Naive thymus-derived CD4-positive, alpha-beta T cell (primary cell): ENCODE measurements around the gene CT47C1. TPM values are rescaled to one million over a fixed set of nuclear protein-coding genes. Genes with fewer than 3 reads are reported as not detected.
A peak's percentile ranks its signal among the peaks of the same experiment; 100 is the strongest.

Experiments used
- ATAC-seq: fragments of 150-1000 bp; cut with Tn5 transposase; 2 replicates; pipeline ENCODE4 v1.10.0; 2021; ENCODE audit warnings: mild to moderate bottlenecking, moderate library complexity
- CTCF ChIA-PET: fragments of 350-600 bp; sonication (Branson Sonifier 250); formaldehyde crosslinking; loops from one replicate; lab custom pipeline; 2021; ENCODE audit warnings: antibody characterized with exemption; lab: Charles Lee
- POLR2A ChIA-PET: fragments of 350-600 bp; sonication (Branson Sonifier 250); formaldehyde crosslinking; loops from one replicate; lab custom pipeline; 2021; ENCODE audit warnings: antibody characterized with exemption, inconsistent platforms; lab: Charles Lee
- DNase-seq, 9 donors: peaks; one replicate each; pipeline versions ENCODE4 v3.0.0 to v3.0.0-alpha.2; 2020 to 2022; ENCODE audit warnings: mixed read lengths in 1 of 9
- H3K27ac ChIP-seq: one replicate; pipeline ENCODE4 v1.7.0; 2013; ENCODE audit warnings: mild to moderate bottlenecking, low read depth, low read length, moderate library complexity
- H3K27me3 ChIP-seq, 2 donors: one replicate each; pipeline ENCODE4 v1.7.0; 2013; ENCODE audit warnings: low read length in 2 of 2, mild to moderate bottlenecking in 2 of 2, moderate library complexity in 2 of 2; ENCODE audit not compliant: control insufficient read depth in 2 of 2, insufficient read depth in 2 of 2
- H3K36me3 ChIP-seq, 3 experiments: 1 replicate in 2 of 3; 2 replicates in 1 of 3; pipeline ENCODE4 v1.7.0; 2013; ENCODE audit warnings: low read length in 3 of 3, mild to moderate bottlenecking in 3 of 3, moderate library complexity in 1 of 3; ENCODE audit not compliant: insufficient read depth in 3 of 3, control insufficient read depth in 2 of 3
- H3K4me1 ChIP-seq, 2 donors: one replicate each; pipeline ENCODE4 v1.7.0; 2013; ENCODE audit warnings: low read length in 2 of 2, mild to moderate bottlenecking in 2 of 2, moderate library complexity in 1 of 2; ENCODE audit not compliant: control insufficient read depth in 2 of 2, insufficient read depth in 2 of 2
- H3K4me3 ChIP-seq: 2 replicates; pipeline ENCODE4 v1.7.0; 2013; ENCODE audit warnings: mild to moderate bottlenecking, low read length
- H3K9me3 ChIP-seq, 3 experiments: 1 replicate in 2 of 3; 2 replicates in 1 of 3; pipeline ENCODE4 v1.7.0; 2013; ENCODE audit warnings: low read length in 3 of 3; ENCODE audit not compliant: control insufficient read depth in 2 of 3
- H3K27ac Mint-ChIP-seq, 9 donors: one replicate each; pipeline ENCODE4 v1.8.0; 2020 to 2022; ENCODE audit warnings: mixed read lengths in 9 of 9, mild to moderate bottlenecking in 8 of 9, moderate library complexity in 5 of 9, inconsistent platforms in 2 of 9
- H3K27me3 Mint-ChIP-seq, 5 donors: one replicate each; pipeline ENCODE4 v1.8.0; 2021 to 2022; ENCODE audit warnings: mixed read lengths in 5 of 5, mild to moderate bottlenecking in 1 of 5
- H3K36me3 Mint-ChIP-seq, 5 donors: one replicate each; pipeline ENCODE4 v1.8.0; 2020 to 2022; ENCODE audit warnings: mixed read lengths in 5 of 5, mild to moderate bottlenecking in 3 of 5, inconsistent platforms in 1 of 5
- H3K4me1 Mint-ChIP-seq, 7 donors: one replicate each; pipeline ENCODE4 v1.8.0; 2020 to 2022; ENCODE audit warnings: mixed read lengths in 7 of 7, mild to moderate bottlenecking in 3 of 7, inconsistent platforms in 1 of 7
- H3K4me3 Mint-ChIP-seq, 10 donors: one replicate each; pipeline ENCODE4 v1.8.0; 2020 to 2022; ENCODE audit warnings: mild to moderate bottlenecking in 10 of 10, mixed read lengths in 10 of 10, moderate library complexity in 6 of 10, inconsistent platforms in 2 of 10
- H3K9me3 Mint-ChIP-seq, 11 donors: one replicate each; pipeline ENCODE4 v1.8.0; 2020 to 2022; ENCODE audit warnings: mixed read lengths in 11 of 11, mild to moderate bottlenecking in 4 of 11, inconsistent platforms in 1 of 11, moderate library complexity in 1 of 11
- intact Hi-C, 2 donors: fragments of 100-400 bp; cut with micrococcal nuclease; formaldehyde crosslinking; loops; one replicate each; pipeline ENCODE4 v1.15.1; 2023
- polyA plus RNA-seq, 2 donors: library from polyadenylated mRNA; unstranded; fragments of 300-500 nt; fragmentation: Illumina TruSeq; gene quantifications; one replicate each; pipeline ENCODE4 v1.2.3, GENCODE V29; 2021
- total RNA-seq, 6 experiments: library from RNA in 5 of 6; stranded (reverse) in 5 of 6; gene quantifications; 1 replicate in 5 of 6; 2 replicates in 1 of 6; pipeline ENCODE4 v1.2.3 and lab custom pipeline; 2021 to 2026

Gene CT47C1
- total and polyA plus RNA-seq, 7 experiments from 2014 or later: not detected

DNA sequence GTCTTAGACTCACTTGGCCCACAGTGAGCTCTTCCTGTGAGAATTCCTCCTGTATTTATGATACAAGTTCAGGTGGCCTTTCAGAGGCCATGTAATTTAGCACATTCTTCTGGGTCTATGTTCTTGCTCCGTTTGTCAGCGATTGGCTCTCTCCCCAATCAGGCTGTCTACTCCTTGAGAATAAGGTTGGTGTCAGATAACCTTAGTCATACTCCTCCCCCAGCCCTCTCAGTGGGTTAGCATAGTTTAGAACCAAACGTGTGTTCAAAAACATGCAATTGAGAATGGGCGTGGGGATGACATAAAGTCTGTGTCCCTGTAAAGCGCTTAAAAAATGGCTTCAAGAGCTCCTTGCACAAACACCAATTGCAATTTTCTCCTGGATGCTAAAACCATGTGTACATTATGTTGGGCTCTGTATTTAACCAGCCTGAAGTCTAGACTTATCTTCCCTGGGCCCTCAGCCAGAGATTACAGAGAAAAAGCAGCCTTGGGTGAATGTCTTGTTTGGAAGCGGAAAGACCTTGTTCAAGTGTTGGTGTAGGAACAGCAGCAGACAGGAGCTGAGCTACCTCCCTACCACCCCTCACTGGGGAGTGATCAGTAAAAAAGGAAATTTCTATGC lies 9.9 kb upstream of the CT47C1 start:
- Histone ChIP-seq H3K27me3 (no peaks in the 10 kb centered on the region), H3K36me3 (no peaks in the 10 kb centered on the region), H3K27ac (no peak overlapping the region), H3K4me1 (no peaks in the 10 kb centered on the region), H3K9me3 (no peaks in the 10 kb centered on the region), H3K4me3 (no peak overlapping the region)
- DNase-seq (no peak), ATAC-seq (no peak)
- POLR2A ChIA-PET: no interaction called here
- CTCF ChIA-PET: no interaction called here
- intact Hi-C loops: no loop called here
- Mint-ChIP-seq H3K27ac (no peak overlapping the region), H3K27me3 (peaks cover 0 to 15% (median 0%) of the 10 kb centered on the region in 5 donors), H3K4me1 (peaks cover 0 to 2% (median 0%) of the 10 kb centered on the region in 7 donors), H3K36me3 (no peaks in the 10 kb centered on the region), H3K9me3 (no peaks in the 10 kb centered on the region), H3K4me3 (no peak overlapping the region)

DNA sequence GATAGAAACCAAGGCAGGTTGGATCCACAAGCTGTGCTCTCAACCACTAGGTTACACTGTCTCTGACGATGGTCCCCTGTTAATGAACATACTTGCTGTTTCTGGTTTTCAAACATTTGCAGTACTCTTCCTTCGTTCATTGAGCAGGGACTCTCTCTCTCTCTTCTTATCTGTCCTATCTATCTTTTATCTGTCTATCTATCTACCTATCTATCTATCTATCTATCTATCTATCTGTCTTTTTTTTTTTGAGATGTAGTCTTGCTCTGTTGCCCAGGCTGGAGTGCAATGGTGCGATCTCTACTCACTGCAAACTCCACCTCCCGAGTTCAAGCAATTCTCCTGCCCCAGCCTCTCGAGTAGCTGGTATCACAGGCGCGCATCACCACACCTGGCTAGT lies 9.4 kb upstream of the CT47C1 start:
- no peaks in the 10 kb centered on the region for H3K9me3 ChIP-seq
- H3K36me3 ChIP-seq: no peaks in the 10 kb centered on the region
- DNase-seq (no peak), ATAC-seq (no peak)
- H3K27ac Mint-ChIP-seq: no peak overlapping the region
- no peaks in the 10 kb centered on the region for H3K36me3 Mint-ChIP-seq
- intact Hi-C loops: no loop called here
- H3K4me3 Mint-ChIP-seq: no peak overlapping the region
- no peak overlapping the region for H3K4me3 ChIP-seq
- peaks cover 0 to 15% (median 0%) of the 10 kb centered on the region in 5 donors for H3K27me3 Mint-ChIP-seq
- ChIA-PET CTCF (no interaction called here), POLR2A (no interaction called here)
- H3K27ac ChIP-seq: no peak overlapping the region
- H3K9me3 Mint-ChIP-seq: no peaks in the 10 kb centered on the region
- H3K4me1 ChIP-seq: no peaks in the 10 kb centered on the region
- no peaks in the 10 kb centered on the region for H3K27me3 ChIP-seq
- peaks cover 0 to 2% (median 0%) of the 10 kb centered on the region in 7 donors for H3K4me1 Mint-ChIP-seq

DNA sequence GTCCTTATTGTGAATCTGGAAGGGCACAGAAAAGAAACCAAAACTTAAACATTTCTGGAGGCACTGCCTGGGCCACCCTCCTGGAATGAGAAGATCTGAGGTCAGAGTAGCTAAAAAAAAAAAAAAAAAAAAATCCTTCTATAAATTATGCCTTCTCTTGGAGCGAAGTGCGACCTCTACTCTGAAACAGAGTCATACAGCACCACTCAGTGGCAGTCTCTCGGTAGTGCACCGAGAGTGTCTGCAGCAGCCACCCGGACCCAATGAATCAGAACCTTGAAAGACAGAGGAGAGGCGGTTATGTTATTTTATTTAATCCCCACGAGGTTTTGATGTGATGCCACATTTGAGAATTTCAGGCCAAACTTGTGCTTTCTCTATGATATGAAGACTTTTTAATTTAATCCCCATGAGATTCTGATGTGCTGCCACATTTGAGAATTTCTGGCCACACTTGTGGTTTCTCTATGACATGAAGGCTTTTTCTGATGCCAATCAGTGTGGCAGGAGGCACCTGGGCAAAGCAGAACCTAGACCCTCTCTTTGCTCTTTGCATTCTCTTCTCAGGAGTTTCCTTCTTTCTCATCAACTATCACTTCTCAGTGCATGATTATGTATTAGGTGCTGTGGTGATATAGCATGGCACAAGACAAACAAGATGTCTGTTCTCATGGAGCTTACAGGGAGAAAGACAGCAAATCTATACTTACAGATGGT lies 5.6 kb upstream of the CT47C1 start:
- Mint-ChIP-seq H3K4me1 (peaks cover 0 to 2% (median 0%) of the 10 kb centered on the region in 7 donors), H3K27me3 (peaks cover 0 to 3% (median 0%) of the 10 kb centered on the region in 5 donors), H3K9me3 (no peaks in the 10 kb centered on the region), H3K36me3 (no peaks in the 10 kb centered on the region), H3K27ac (no peak overlapping the region), H3K4me3 (no peak overlapping the region)
- H3K4me3 ChIP-seq: no peak overlapping the region
- H3K4me1 ChIP-seq: no peaks in the 10 kb centered on the region
- no peak overlapping the region for H3K27ac ChIP-seq
- intact Hi-C loops: loop anchor here in 1 of 2 donors (1.0 to 2.0 kb wide), 3 partner anchors 62 to 228 kb away; no protein-coding TSS in a partner anchor
- ChIA-PET CTCF (interaction anchor here (0.6 to 2.8 kb wide), 7 partner anchors 58 to 458 kb away, joined by 3 to 11 read pairs (median 3); no protein-coding TSS in a partner anchor), POLR2A (interaction anchor here (0.6 to 1.2 kb wide), 2 partner anchors 93 to 149 kb away, joined by 4 read pairs; partner anchors contain the start of gene LONRF3)
- no peaks in the 10 kb centered on the region for H3K27me3 ChIP-seq
- ATAC-seq: peak; percentile 80
- no peaks in the 10 kb centered on the region for H3K36me3 ChIP-seq
- DNase-seq: peak in 4 of 9 donors; percentile 2 to 19 (median 13)
- no peaks in the 10 kb centered on the region for H3K9me3 ChIP-seq

DNA sequence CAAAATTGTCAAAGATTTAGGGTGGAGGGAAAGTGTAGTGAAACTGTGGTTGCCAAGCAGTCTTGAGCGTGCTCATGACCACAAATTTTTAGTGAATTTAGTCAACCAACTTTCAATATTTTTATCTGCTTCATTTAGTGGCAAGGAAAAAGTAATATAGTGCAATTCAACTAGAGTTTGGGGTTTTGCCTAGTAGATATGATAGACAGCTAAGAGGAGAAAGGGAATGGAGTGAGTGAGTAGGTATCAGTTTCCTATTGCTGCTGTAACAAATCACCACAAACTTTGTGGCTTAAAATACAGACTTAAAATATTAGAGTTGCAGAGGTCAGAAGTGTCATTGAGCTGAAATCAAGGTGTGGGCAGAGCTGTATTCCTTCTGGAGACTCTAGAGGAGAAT lies 3.7 kb upstream of the CT47C1 start:
- Mint-ChIP-seq H3K9me3 (no peaks in the 10 kb centered on the region), H3K4me3 (no peak overlapping the region), H3K27ac (no peak overlapping the region), H3K27me3 (no peaks in the 10 kb centered on the region), H3K4me1 (peaks cover 0 to 2% (median 0%) of the 10 kb centered on the region in 7 donors), H3K36me3 (no peaks in the 10 kb centered on the region)
- intact Hi-C loops: no loop called here
- H3K27ac ChIP-seq: no peak overlapping the region
- no peaks in the 10 kb centered on the region for H3K27me3 ChIP-seq
- POLR2A ChIA-PET: no interaction called here
- DNase-seq: no peak
- no peaks in the 10 kb centered on the region for H3K4me1 ChIP-seq
- CTCF ChIA-PET: interaction anchor here (0.5 kb wide), 1 partner anchor 230 kb away, joined by 3 read pairs; no protein-coding TSS in a partner anchor
- no peaks in the 10 kb centered on the region for H3K9me3 ChIP-seq
- ATAC-seq: no peak
- no peaks in the 10 kb centered on the region for H3K36me3 ChIP-seq
- no peak overlapping the region for H3K4me3 ChIP-seq

DNA sequence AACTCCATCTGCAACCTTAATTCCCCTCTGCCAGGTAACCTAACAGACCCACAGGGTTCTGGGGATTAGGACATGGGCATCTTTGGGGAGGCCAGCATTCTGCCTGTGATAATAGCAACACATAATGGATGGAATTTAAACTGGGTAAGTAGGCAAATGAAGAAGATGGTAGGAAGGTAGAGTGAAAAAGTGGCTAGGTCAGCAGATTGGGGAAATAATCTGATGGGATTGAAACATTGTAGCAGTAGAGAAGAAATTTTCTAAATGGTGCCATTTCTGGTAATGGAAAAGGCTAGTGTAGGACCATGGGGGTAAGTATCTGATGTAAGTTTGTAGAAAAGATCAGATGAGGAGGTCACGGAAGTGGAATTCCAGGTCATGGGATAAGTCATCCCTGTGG lies 3.0 kb upstream of the CT47C1 start:
- no peaks in the 10 kb centered on the region for H3K36me3 Mint-ChIP-seq
- ATAC-seq: no peak
- ChIA-PET POLR2A (no interaction called here), CTCF (no interaction called here)
- no peak overlapping the region for H3K4me3 ChIP-seq
- no peaks in the 10 kb centered on the region for H3K9me3 ChIP-seq
- no peaks in the 10 kb centered on the region for H3K9me3 Mint-ChIP-seq
- H3K4me3 Mint-ChIP-seq: no peak overlapping the region
- no peaks in the 10 kb centered on the region for H3K27me3 ChIP-seq
- no peaks in the 10 kb centered on the region for H3K4me1 ChIP-seq
- intact Hi-C loops: no loop called here
- H3K27ac ChIP-seq: no peak overlapping the region
- no peaks in the 10 kb centered on the region for H3K27me3 Mint-ChIP-seq
- no peak overlapping the region for H3K27ac Mint-ChIP-seq
- no peak for DNase-seq
- H3K36me3 ChIP-seq: no peaks in the 10 kb centered on the region
- peaks cover 0 to 2% (median 0%) of the 10 kb centered on the region in 7 donors for H3K4me1 Mint-ChIP-seq

DNA sequence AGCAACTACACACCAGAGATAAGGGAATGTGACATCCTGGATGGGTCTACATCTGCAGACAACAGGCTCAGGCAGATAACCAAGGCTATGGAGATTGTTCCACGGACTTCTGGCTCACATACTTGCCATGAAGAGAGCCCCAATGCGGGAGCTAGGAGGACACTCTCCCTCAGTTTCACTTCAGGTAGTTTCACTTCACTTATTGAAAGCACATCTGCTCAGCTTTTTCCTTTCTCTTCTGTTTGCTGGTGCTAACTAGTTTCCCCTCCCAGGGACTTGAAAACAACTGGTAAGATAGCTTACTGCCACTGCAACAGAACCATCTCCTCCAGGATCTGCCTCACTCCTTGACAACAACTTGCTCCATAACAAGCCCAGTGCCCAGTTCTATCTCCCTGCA lies 1.4 kb upstream of the CT47C1 start:
- CTCF ChIA-PET: no interaction called here
- H3K27me3 Mint-ChIP-seq: no peaks in the 10 kb centered on the region
- H3K4me1 ChIP-seq: no peaks in the 10 kb centered on the region
- H3K4me1 Mint-ChIP-seq: peaks cover 0 to 2% (median 0%) of the 10 kb centered on the region in 7 donors
- H3K27me3 ChIP-seq: no peaks in the 10 kb centered on the region
- no peak overlapping the region for H3K27ac Mint-ChIP-seq
- H3K36me3 Mint-ChIP-seq: no peaks in the 10 kb centered on the region
- H3K9me3 Mint-ChIP-seq: no peaks in the 10 kb centered on the region
- H3K4me3 Mint-ChIP-seq: no peak overlapping the region
- no peaks in the 10 kb centered on the region for H3K9me3 ChIP-seq
- intact Hi-C loops: no loop called here
- POLR2A ChIA-PET: no interaction called here
- no peaks in the 10 kb centered on the region for H3K36me3 ChIP-seq
- ATAC-seq: no peak
- no peak overlapping the region for H3K27ac ChIP-seq
- DNase-seq: no peak
- no peak overlapping the region for H3K4me3 ChIP-seq
